ENCODE data around the gene DNAJC8.

GRCh38 chr1:28157894-28158293 is 74.9 kb downstream of the DNAJC8 start:
- TF ChIP-seq SNAI2 (CRISPR knock-in tag; IDR thresholded peaks at IDR 0.05) (no peak), ISL1 (CRISPR knock-in tag; IDR thresholded peaks at IDR 0.05) (no peak), TSHZ2 (CRISPR knock-in tag; IDR thresholded peaks at IDR 0.05) (no peak), ZNF70 (CRISPR knock-in tag; IDR thresholded peaks at IDR 0.05) (no peak), PATZ1 (CRISPR knock-in tag; IDR thresholded peaks at IDR 0.05; ENCODE audit: borderline replicate concordance) (no peak), ZFP30 (CRISPR knock-in tag; IDR thresholded peaks at IDR 0.05) (no peak), GLIS3 (CRISPR knock-in tag; IDR thresholded peaks at IDR 0.05) (no peak), ARNTL (CRISPR knock-in tag; IDR thresholded peaks at IDR 0.05; ENCODE audit: borderline replicate concordance, low read depth) (no peak)

Data from SK-N-SH treated with all-trans-retinoic acid at 6 μM for 48 hours (cell line).